ENCODE data around the gene PRDM5.

PRDM5 gene

GRCh38 chr4:120730777-120731320 lies 191.7 kb downstream of the PRDM5 start:
- Histone ChIP-seq H2BK120ac (ENCODE audit: low read depth, low read length) (no peak overlapping the region), H3K9ac (ENCODE audit: low read length) (no peak overlapping the region), H2AK5ac (ENCODE audit: low read length, severe bottlenecking) (no peak overlapping the region), H3K79me1 (replicated peaks; ENCODE audit: low read length, poor library complexity, severe bottlenecking) (no peaks in the 10 kb centered on the region), H3K36me3 (ENCODE audit: control insufficient read depth in 1 of 2, insufficient read depth in 2 of 2, low read depth in 1 of 2, low read length in 2 of 2) (peaks cover 0 to 4% of the 10 kb centered on the region in 2 experiments), H3K18ac (ENCODE audit: low read depth in 1 of 2, low read length in 2 of 2) (no peak overlapping the region), H3K4me1 (ENCODE audit: control insufficient read depth, insufficient read depth, low read depth, low read length) (peaks cover 5% of the 10 kb centered on the region), H2AFZ (ENCODE audit: low read depth, low read length) (no peak overlapping the region), H3K9me3 (ENCODE audit: control insufficient read depth, low read length) (no peaks in the 10 kb centered on the region), H2BK5ac (ENCODE audit: low read depth, low read length, poor library complexity, severe bottlenecking) (no peak overlapping the region), H4K91ac (ENCODE audit: low read length) (no peak overlapping the region), H3K4ac (ENCODE audit: low read depth in 1 of 2, low read length in 2 of 2) (no peak overlapping the region), H2BK12ac (ENCODE audit: low read length in 2 of 2) (no peak overlapping the region), H3K23ac (ENCODE audit: low read length in 2 of 2) (no peak overlapping the region), H3K14ac (ENCODE audit: low read length in 2 of 2) (no peak overlapping the region), H3K4me2 (ENCODE audit: low read length, poor library complexity, severe bottlenecking) (no peak overlapping the region), H2BK15ac (ENCODE audit: low read depth, poor library complexity, severe bottlenecking) (no peak overlapping the region), H3K27me3 (ENCODE audit: control insufficient read depth in 1 of 2, insufficient read depth in 1 of 2, low read length in 2 of 2) (no peaks in the 10 kb centered on the region), H3K4me3 (ENCODE audit: insufficient read depth in 1 of 2, low read depth in 1 of 2, low read length in 2 of 2) (no peak overlapping the region), H4K8ac (ENCODE audit: low read length) (no peak overlapping the region), H3K27ac (ENCODE audit: low read length, poor library complexity, severe bottlenecking) (no peak overlapping the region)
- 80% methylated on average over 3 of the region's 4 CpGs for WGBS
- DNase-seq: no peak

- H3K14ac ChIP-seq (ENCODE audit: low read length in 2 of 2): no peak overlapping the region
- H3K9me3 ChIP-seq (ENCODE audit: control insufficient read depth, low read length): no peaks in the 10 kb centered on the region
- H2BK120ac ChIP-seq (ENCODE audit: low read depth, low read length): no peak overlapping the region
- H2BK15ac ChIP-seq (ENCODE audit: low read depth, poor library complexity, severe bottlenecking): no peak overlapping the region
- no peak overlapping the region for H2BK5ac ChIP-seq (ENCODE audit: low read depth, low read length, poor library complexity, severe bottlenecking)
- no peak overlapping the region for H2AFZ ChIP-seq (ENCODE audit: low read depth, low read length)
- no peak overlapping the region for H3K4me3 ChIP-seq (ENCODE audit: insufficient read depth in 1 of 2, low read depth in 1 of 2, low read length in 2 of 2)
- no peak overlapping the region for H2BK12ac ChIP-seq (ENCODE audit: low read length in 2 of 2)
- no peaks in the 10 kb centered on the region for H3K27me3 ChIP-seq (ENCODE audit: control insufficient read depth in 1 of 2, insufficient read depth in 1 of 2, low read length in 2 of 2)
- no peak for DNase-seq
- no peak overlapping the region for H3K27ac ChIP-seq (ENCODE audit: low read length, poor library complexity, severe bottlenecking)
- no peak overlapping the region for H3K9ac ChIP-seq (ENCODE audit: low read length)
- WGBS: 68% methylated on average over 2 of the region's 4 CpGs
- no peak overlapping the region for H3K23ac ChIP-seq (ENCODE audit: low read length in 2 of 2)
- H3K4ac ChIP-seq (ENCODE audit: low read depth in 1 of 2, low read length in 2 of 2): no peak overlapping the region
- H2AK5ac ChIP-seq (ENCODE audit: low read length, severe bottlenecking): no peak overlapping the region
- no peaks in the 10 kb centered on the region for H3K79me1 ChIP-seq (replicated peaks; ENCODE audit: low read length, poor library complexity, severe bottlenecking)
- H4K8ac ChIP-seq (ENCODE audit: low read length): no peak overlapping the region
- H3K36me3 ChIP-seq (ENCODE audit: control insufficient read depth in 1 of 2, insufficient read depth in 2 of 2, low read depth in 1 of 2, low read length in 2 of 2): peaks cover 0 to 4% of the 10 kb centered on the region in 2 experiments
- no peak overlapping the region for H3K18ac ChIP-seq (ENCODE audit: low read depth in 1 of 2, low read length in 2 of 2)
- H3K4me2 ChIP-seq (ENCODE audit: low read length, poor library complexity, severe bottlenecking): no peak overlapping the region
- H4K91ac ChIP-seq (ENCODE audit: low read length): no peak overlapping the region
- peaks cover 6% of the 10 kb centered on the region for H3K4me1 ChIP-seq (ENCODE audit: control insufficient read depth, insufficient read depth, low read depth, low read length)
These were observed 193.4 kb downstream of the PRDM5 start for GRCh38 chr4:120728892-120729675.

GRCh38 chr4:120725639-120726580 lies 196.6 kb downstream of the PRDM5 start:
- no peak overlapping the region for H2BK120ac ChIP-seq (ENCODE audit: low read depth, low read length)
- H3K36me3 ChIP-seq (ENCODE audit: control insufficient read depth in 1 of 2, insufficient read depth in 2 of 2, low read depth in 1 of 2, low read length in 2 of 2): peaks cover 0 to 2% of the 10 kb centered on the region in 2 experiments
- H3K27me3 ChIP-seq (ENCODE audit: control insufficient read depth in 1 of 2, insufficient read depth in 1 of 2, low read length in 2 of 2): no peaks in the 10 kb centered on the region
- no peak overlapping the region for H2AFZ ChIP-seq (ENCODE audit: low read depth, low read length)
- peaks cover 4% of the 10 kb centered on the region for H3K4me1 ChIP-seq (ENCODE audit: control insufficient read depth, insufficient read depth, low read depth, low read length)
- peak overlapping the region; percentile 23 for H4K91ac ChIP-seq (ENCODE audit: low read length)
- H3K9ac ChIP-seq (ENCODE audit: low read length): no peak overlapping the region
- H4K8ac ChIP-seq (ENCODE audit: low read length): no peak overlapping the region
- peak overlapping the region; percentile 44 for H3K27ac ChIP-seq (ENCODE audit: low read length, poor library complexity, severe bottlenecking)
- no peak for DNase-seq
- H2BK5ac ChIP-seq (ENCODE audit: low read depth, low read length, poor library complexity, severe bottlenecking): no peak overlapping the region
- H2AK5ac ChIP-seq (ENCODE audit: low read length, severe bottlenecking): no peak overlapping the region
- no peak overlapping the region for H3K4me2 ChIP-seq (ENCODE audit: low read length, poor library complexity, severe bottlenecking)
- 56% methylated on average over 3 of the region's 6 CpGs for WGBS
- no peaks in the 10 kb centered on the region for H3K9me3 ChIP-seq (ENCODE audit: control insufficient read depth, low read length)
- no peak overlapping the region for H3K18ac ChIP-seq (ENCODE audit: low read depth in 1 of 2, low read length in 2 of 2)
- no peak overlapping the region for H3K14ac ChIP-seq (ENCODE audit: low read length in 2 of 2)
- H3K79me1 ChIP-seq (replicated peaks; ENCODE audit: low read length, poor library complexity, severe bottlenecking): no peaks in the 10 kb centered on the region
- H2BK15ac ChIP-seq (ENCODE audit: low read depth, poor library complexity, severe bottlenecking): no peak overlapping the region
- no peak overlapping the region for H2BK12ac ChIP-seq (ENCODE audit: low read length in 2 of 2)
- no peak overlapping the region for H3K23ac ChIP-seq (ENCODE audit: low read length in 2 of 2)
- H3K4ac ChIP-seq (ENCODE audit: low read depth in 1 of 2, low read length in 2 of 2): no peak overlapping the region
- no peak overlapping the region for H3K4me3 ChIP-seq (ENCODE audit: insufficient read depth in 1 of 2, low read depth in 1 of 2, low read length in 2 of 2)

- Histone ChIP-seq H2BK15ac (ENCODE audit: low read depth, poor library complexity, severe bottlenecking) (no peak overlapping the region), H2BK12ac (ENCODE audit: low read length in 2 of 2) (no peak overlapping the region), H3K36me3 (ENCODE audit: control insufficient read depth in 1 of 2, insufficient read depth in 2 of 2, low read depth in 1 of 2, low read length in 2 of 2) (no peaks in the 10 kb centered on the region), H3K9me3 (ENCODE audit: control insufficient read depth, low read length) (no peaks in the 10 kb centered on the region), H2BK120ac (ENCODE audit: low read depth, low read length) (no peak overlapping the region), H2AK5ac (ENCODE audit: low read length, severe bottlenecking) (no peak overlapping the region), H3K4me2 (ENCODE audit: low read length, poor library complexity, severe bottlenecking) (no peak overlapping the region), H3K27ac (ENCODE audit: low read length, poor library complexity, severe bottlenecking) (no peak overlapping the region), H3K27me3 (ENCODE audit: control insufficient read depth in 1 of 2, insufficient read depth in 1 of 2, low read length in 2 of 2) (no peaks in the 10 kb centered on the region), H3K9ac (ENCODE audit: low read length) (no peak overlapping the region), H2BK5ac (ENCODE audit: low read depth, low read length, poor library complexity, severe bottlenecking) (no peak overlapping the region), H4K8ac (ENCODE audit: low read length) (no peak overlapping the region), H2AFZ (ENCODE audit: low read depth, low read length) (no peak overlapping the region), H3K4me3 (ENCODE audit: insufficient read depth in 1 of 2, low read depth in 1 of 2, low read length in 2 of 2) (no peak overlapping the region), H3K23ac (ENCODE audit: low read length in 2 of 2) (no peak overlapping the region), H3K4ac (ENCODE audit: low read depth in 1 of 2, low read length in 2 of 2) (no peak overlapping the region), H3K18ac (ENCODE audit: low read depth in 1 of 2, low read length in 2 of 2) (no peak overlapping the region), H4K91ac (ENCODE audit: low read length) (no peak overlapping the region), H3K79me1 (replicated peaks; ENCODE audit: low read length, poor library complexity, severe bottlenecking) (no peaks in the 10 kb centered on the region), H3K4me1 (ENCODE audit: control insufficient read depth, insufficient read depth, low read depth, low read length) (peaks cover 4% of the 10 kb centered on the region), H3K14ac (ENCODE audit: low read length in 2 of 2) (no peak overlapping the region)
- no peak for DNase-seq
- 100% methylated on average over 1 of the region's 2 CpGs for WGBS
These were observed 197.9 kb downstream of the PRDM5 start for GRCh38 chr4:120724656-120725055.
